Lung (tissue), 4 donors: ENCODE measurements around the gene CPXM2. TPM values are rescaled to one million over a fixed set of nuclear protein-coding genes. Genes with fewer than 3 reads are reported as not detected.

Experiments used
- polyA plus RNA-seq, 2 donors: library from polyadenylated mRNA; stranded (reverse); fragments of 200-250 nt; gene quantifications; one replicate each; pipeline ENCODE4 v1.2.1, GENCODE V29; 2013
- total RNA-seq, 2 donors: library from RNA; depleted of rRNA in 1 of 2; stranded (reverse); fragments of >200 nt in 1 of 2; gene quantifications; one replicate each; pipeline ENCODE4 v1.2.1, GENCODE V29; 2014 to 2021
- donor health status: Bipolar disorder and iron deficiency.
- donor health status: healthy.
- donor health status: DM: yes; HTN: yes; CAD: no.

CPXM2 gene
- total and polyA plus RNA-seq, 4 donors: 0.66 to 5.0 (median 2.1) TPM

Other genes with a start within 250 kb of the CPXM2 start
- not detected for gene GPR26, start 225.5 kb downstream of the CPXM2 start, total RNA-seq
- not detected for gene GPR26, start 225.5 kb downstream of the CPXM2 start, polyA plus RNA-seq
- 10 to 100 TPM; 30.9 to 42.6 TPM for gene CHST15, start 201.8 kb upstream of the CPXM2 start, total RNA-seq
- gene CHST15, start 201.8 kb upstream of the CPXM2 start, polyA plus RNA-seq: 10 to 100 TPM in 1 of 2 donors, 1 to 10 TPM in 1; 5.4 to 45.3 TPM